ENCODE measurements around the gene NCOA7.

GRCh38 chr6:125818225-125818657 is 27.5 kb downstream of the NCOA7 start:
- TF ChIP-seq CTCF (IDR thresholded peaks at IDR 0.05) (no peak), POLR2A (IDR thresholded peaks at IDR 0.05) (no peak)
